GM12878 (cell line): ENCODE measurements around the gene ESYT3. TPM values are rescaled to one million over a fixed set of nuclear protein-coding genes. Genes with fewer than 3 reads are reported as not detected.

Experiments used
- ATAC-seq: fragments of 200-7000 bp; cut with Tn5 transposase; 3 replicates; pipeline ENCODE4 v1.9.1; 2020; ENCODE audit warnings: mild to moderate bottlenecking, moderate library complexity
- BruUV-seq: library from RNA; stranded (reverse); fragments of 400-500 nt; replicated peaks from 2 replicates; lab custom pipeline; 2021; lab: Mats Ljungman, UMichigan
- CTCF ChIA-PET: fragments of 300-600 bp; sonication (Branson Sonifier 250); formaldehyde crosslinking; extraction: SDS; loops from one replicate; lab custom pipeline; 2021; ENCODE audit warnings: inconsistent platforms; lab: Yijun Ruan, JAX
- POLR2A ChIA-PET: fragments of 350-600 bp; formaldehyde crosslinking; extraction: SDS; loops from one replicate; lab custom pipeline; 2021; ENCODE audit warnings: inconsistent platforms; lab: Charles Lee
- RAD21 ChIA-PET: fragments of 300-600 bp; sonication (Branson Sonifier 250); formaldehyde crosslinking; loops from one replicate; lab custom pipeline; 2023; ENCODE audit warnings: antibody characterized with exemption; ENCODE audit not compliant: unreplicated experiment; lab: Charles Lee
- SMC1A ChIA-PET: fragments of 300-600 bp; sonication (Branson Sonifier 250); formaldehyde crosslinking; loops from one replicate; lab custom pipeline; 2023; ENCODE audit not compliant: unreplicated experiment, uncharacterized antibody; lab: Charles Lee
- DNase-seq: peaks from one replicate; pipeline ENCODE4 v3.0.0-alpha.2; 2011; ENCODE audit warnings: low read depth, low spot score
- FAIRE-seq: peaks from 3 replicates; lab custom pipeline; 2011; peaks lifted over from hg19 to GRCh38; lab: Jason Lieb, UNC
- H2AFZ ChIP-seq: 2 replicates; pipeline ENCODE4 v1.6.0; 2011; ENCODE audit warnings: low read depth, low read length, control low read depth; ENCODE audit not compliant: control insufficient read depth
- H3K27ac ChIP-seq: 2 replicates; pipeline ENCODE4 v1.5.1; 2011; ENCODE audit warnings: control low read depth; ENCODE audit not compliant: control insufficient read depth, insufficient read depth
- H3K27me3 ChIP-seq, 2 experiments: replicated peaks in 1 of 2; 2 replicates each; pipeline versions ENCODE4 v1.6.0 to v1.6.1; 2011; ENCODE audit warnings: low read length in 1 of 2; ENCODE audit not compliant: control insufficient read depth in 2 of 2, insufficient read depth in 2 of 2
- H3K36me3 ChIP-seq, 2 experiments: 2 replicates each; pipeline ENCODE4 v1.5.1; 2011; ENCODE audit warnings: low read length in 1 of 2; ENCODE audit not compliant: control insufficient read depth in 2 of 2, insufficient read depth in 2 of 2
- H3K4me1 ChIP-seq: 2 replicates; pipeline ENCODE4 v1.6.1; 2011; ENCODE audit warnings: mild to moderate bottlenecking, low read length, moderate library complexity, mixed read lengths; ENCODE audit not compliant: control insufficient read depth, insufficient read depth
- H3K4me2 ChIP-seq: 2 replicates; pipeline ENCODE4 v1.6.0; 2011; ENCODE audit warnings: control low read depth; ENCODE audit not compliant: control insufficient read depth, insufficient read depth
- H3K4me3 ChIP-seq: fragments of 200-600 bp; sonication (generic); 2 replicates; pipeline ENCODE4 v1.5.1; 2016
- H3K79me2 ChIP-seq: 2 replicates; pipeline ENCODE4 v1.6.0; 2011; ENCODE audit warnings: low read length; ENCODE audit not compliant: control insufficient read depth, insufficient read depth
- H3K9ac ChIP-seq: 2 replicates; pipeline ENCODE4 v1.8.0; 2011; ENCODE audit warnings: low read length, control low read depth, mixed read lengths; ENCODE audit not compliant: control insufficient read depth, insufficient read depth
- H3K9me3 ChIP-seq: replicated peaks from 3 replicates; pipeline ENCODE4 v1.5.1; 2011; ENCODE audit warnings: mild to moderate bottlenecking, low read length; ENCODE audit not compliant: control insufficient read depth, insufficient read depth
- H4K20me1 ChIP-seq: 2 replicates; pipeline ENCODE4 v1.6.0; 2011; ENCODE audit not compliant: control insufficient read depth, insufficient read depth
- HSF1 ChIP-seq: fragments of 150-350 bp; IDR thresholded peaks from 2 replicates; pipeline ENCODE4 v1.6.1; 2014; ENCODE audit warnings: mild to moderate bottlenecking, low read depth, low read length
- NKRF ChIP-seq: fragments of 450-650 bp; conservative IDR thresholded peaks from 2 replicates; pipeline ENCODE4 v1.6.1; 2017; ENCODE audit warnings: mild to moderate bottlenecking, moderate library complexity
- TCF3 ChIP-seq: IDR thresholded peaks from 2 replicates; pipeline ENCODE4 v1.6.1; 2012; ENCODE audit warnings: low read depth, mild to moderate bottlenecking, low read length, borderline replicate concordance; ENCODE audit not compliant: insufficient read depth
- WRNIP1 ChIP-seq: IDR thresholded peaks from 2 replicates; pipeline ENCODE4 v1.6.1; 2011; ENCODE audit warnings: low read depth, low read length, improper control_type of control experiment, borderline replicate concordance
- ZBTB33 ChIP-seq: fragments of 450-650 bp; IDR thresholded peaks from 2 replicates; pipeline ENCODE4 v1.6.1; 2017; ENCODE audit warnings: mild to moderate bottlenecking
- WGBS: methylation state at CpG from one replicate; pipeline ENCODE4 v1.1.6; 2016; ENCODE audit warnings: low lambda C conversion rate; ENCODE audit not compliant: insufficient replicate concordance, insufficient coverage; ENCODE audit errors: missing lambda C conversion rate; 5-methylcytosine and 5-hydroxymethylcytosine counted together
- in situ Hi-C: fragments of 300-500 bp; cut with MboI; formaldehyde crosslinking; loops from 9 replicates; pipeline ENCODE4 v1.14.3; 2018; ENCODE audit warnings: mixed read lengths
- intact Hi-C: fragments of 100-400 bp; cut with micrococcal nuclease; formaldehyde crosslinking; loops from one replicate; pipeline ENCODE4 v1.14.2; 2022; ENCODE audit not compliant: unreplicated experiment
- polyA plus RNA-seq, 11 experiments: library from polyadenylated mRNA; depleted of rRNA in 4 of 11; unstranded in 6 of 11; stranded (reverse) in 5 of 11; fragments of >200 nt; fragmentation: Nextera tagmentation in 4 of 11; fragmentation: Illumina TruSeq in 1 of 11; extraction: Ambion mirVana in 4 of 11; extraction: Trizol in 1 of 11; gene quantifications; 1 replicate in 1 of 11; 2 replicates in 10 of 11; pipeline versions ENCODE4 v1.2.1 to v1.2.3, GENCODE V29; 2011 to 2016; ENCODE audit warnings: inconsistent platforms in 2 of 11, missing spikeins in 2 of 11, low read depth in 1 of 11
- total RNA-seq, 4 experiments: library from RNA; depleted of rRNA in 3 of 4; stranded (reverse); fragments of >200 nt in 3 of 4; fragmentation: Illumina TruSeq in 1 of 4; extraction: Trizol in 1 of 4; gene quantifications; 2 replicates each; pipeline versions ENCODE4 v1.2.1 to v1.2.3, GENCODE V29; 2013 to 2021
- TF ChIP-seq, protein P1 (sequence below): IDR thresholded peaks from 2 replicates; pipeline ENCODE4 v1.6.1; 2011; ENCODE audit warnings: borderline replicate concordance, low read depth, mild to moderate bottlenecking, moderate library complexity, low read length; ENCODE audit not compliant: insufficient read depth, poor library complexity, severe bottlenecking

ESYT3 gene
- total and polyA plus RNA-seq, 10 of the 15 experiments (the other 5 are each of a cell fraction or from before 2014, with no cell fraction given) = not detected

GRCh38 chr3:138404121-138404520 lies 30.3 kb upstream of the ESYT3 start:
- no peaks in the 10 kb centered on the region for H3K79me2 ChIP-seq
- in situ Hi-C loops = no loop called here
- no peak for DNase-seq
- no peak overlapping the region for H3K4me3 ChIP-seq
- RAD21 ChIA-PET = no interaction called here
- TF ChIP-seq WRNIP1 = no peak
- TF ChIP-seq ZBTB33 = no peak
- CTCF ChIA-PET = no interaction called here
- SMC1A ChIA-PET = no interaction called here
- H3K9ac ChIP-seq = no peak overlapping the region
- no peaks in the 10 kb centered on the region; the same call in 2 of the 3 replicates for H3K9me3 ChIP-seq
- FAIRE-seq = no peak
- intact Hi-C loops = no loop called here
- POLR2A ChIA-PET = no interaction called here
- H3K4me1 ChIP-seq = no peaks in the 10 kb centered on the region
- 8% methylated on average over 6 of the region's 6 CpGs for WGBS
- no peaks in the 10 kb centered on the region; a peak in 2 of 4 replicates for H3K27me3 ChIP-seq
- H3K4me2 ChIP-seq = no peak overlapping the region
- ATAC-seq = no peak
- H4K20me1 ChIP-seq = no peaks in the 10 kb centered on the region
- BruUV-seq = no TSS peak
- H2AFZ ChIP-seq = no peak overlapping the region
- H3K36me3 ChIP-seq = no peaks in the 10 kb centered on the region
- no peak overlapping the region for H3K27ac ChIP-seq

DNA sequence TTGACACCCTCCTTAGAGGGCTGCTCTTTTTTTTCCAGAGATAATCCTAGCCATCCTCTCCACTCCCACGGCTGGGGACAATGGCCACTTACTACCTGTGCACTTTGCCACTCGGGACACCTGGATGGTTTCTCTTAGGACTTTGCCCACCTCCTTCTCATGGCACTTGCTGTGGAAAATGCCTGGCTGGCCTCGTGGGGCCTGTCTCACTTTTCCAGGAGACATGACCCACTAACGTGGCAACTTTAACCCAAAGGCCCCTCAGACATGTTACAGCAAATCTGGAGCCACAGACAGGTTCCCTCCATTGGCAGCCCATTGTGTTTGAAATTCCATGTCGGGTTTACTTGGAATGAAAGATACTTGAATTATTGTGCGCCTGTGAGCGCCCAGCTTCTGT lies 29.4 kb upstream of the ESYT3 start:
- 20% methylated on average over 7 of the region's 7 CpGs for WGBS
- BruUV-seq = no TSS peak
- Histone ChIP-seq H4K20me1 (no peaks in the 10 kb centered on the region), H2AFZ (no peak overlapping the region), H3K36me3 (no peaks in the 10 kb centered on the region), H3K4me1 (no peaks in the 10 kb centered on the region), H3K9me3 (no peaks in the 10 kb centered on the region; the same call in 2 of the 3 replicates), H3K9ac (no peak overlapping the region), H3K4me3 (no peak overlapping the region), H3K27me3 (no peaks in the 10 kb centered on the region; a peak in 2 of 4 replicates), H3K27ac (no peak overlapping the region), H3K79me2 (no peaks in the 10 kb centered on the region), H3K4me2 (no peak overlapping the region)
- SMC1A ChIA-PET = no interaction called here
- no peak for DNase-seq
- CTCF ChIA-PET = interaction anchor here (1.2 kb wide), 1 partner anchor 519 kb away, joined by 3 read pairs; no protein-coding TSS in a partner anchor
- intact Hi-C loops (no loop called here), in situ Hi-C loops (no loop called here)
- no peak for ATAC-seq
- POLR2A ChIA-PET = no interaction called here
- RAD21 ChIA-PET = interaction anchor here (1.1 kb wide), 1 partner anchor 516 kb away, joined by 3 read pairs; no protein-coding TSS in a partner anchor
- FAIRE-seq = no peak
- no peak for TF ChIP-seq NKRF
- no peak for TF ChIP-seq HSF1
- TF ChIP-seq TCF3 = no peak
- TF ChIP-seq, protein P1, sequence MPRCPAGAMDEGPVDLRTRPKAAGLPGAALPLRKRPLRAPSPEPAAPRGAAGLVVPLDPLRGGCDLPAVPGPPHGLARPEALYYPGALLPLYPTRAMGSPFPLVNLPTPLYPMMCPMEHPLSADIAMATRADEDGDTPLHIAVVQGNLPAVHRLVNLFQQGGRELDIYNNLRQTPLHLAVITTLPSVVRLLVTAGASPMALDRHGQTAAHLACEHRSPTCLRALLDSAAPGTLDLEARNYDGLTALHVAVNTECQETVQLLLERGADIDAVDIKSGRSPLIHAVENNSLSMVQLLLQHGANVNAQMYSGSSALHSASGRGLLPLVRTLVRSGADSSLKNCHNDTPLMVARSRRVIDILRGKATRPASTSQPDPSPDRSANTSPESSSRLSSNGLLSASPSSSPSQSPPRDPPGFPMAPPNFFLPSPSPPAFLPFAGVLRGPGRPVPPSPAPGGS = no peak
